Measurements from ENCODE around the gene EIF5AL1. TPM values are rescaled to one million over a fixed set of nuclear protein-coding genes. Genes with fewer than 3 reads are reported as not detected.
A peak's percentile ranks its signal among the peaks of the same experiment; 100 is the strongest.

Gene EIF5AL1
- total and polyA plus RNA-seq, 9 of the 15 experiments (the other 6 are each of a cell fraction or from before 2014, with no cell fraction given), result 0.03 to 3.4 (median 0.53) TPM; not detected in 1

DNA sequence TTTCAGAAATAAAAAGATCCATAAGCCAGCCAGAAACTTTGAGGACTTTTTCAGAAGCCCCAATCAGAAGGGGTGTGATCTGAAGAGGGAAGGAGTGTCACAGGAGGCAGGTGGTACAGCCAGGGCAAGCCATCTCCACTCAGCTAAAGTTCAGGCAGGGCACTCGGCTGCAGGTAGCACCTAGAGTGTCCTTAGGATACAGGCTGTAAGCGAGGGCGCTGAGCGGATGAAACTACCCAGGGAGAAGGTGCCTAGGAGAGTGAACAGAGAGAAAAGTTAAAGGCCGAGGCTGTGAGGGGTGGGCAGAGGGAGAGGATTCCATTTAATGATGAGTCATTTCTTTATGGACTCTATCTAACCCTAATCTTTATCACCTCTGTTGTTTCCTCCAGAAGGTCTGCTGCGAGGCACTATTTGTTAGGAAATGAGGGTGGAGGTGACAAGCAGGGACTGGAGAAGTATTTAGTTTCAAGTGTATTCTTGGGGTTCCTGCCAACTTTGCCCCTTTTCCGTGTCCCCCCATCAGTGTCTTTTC, 37.1 kb upstream of the EIF5AL1 start (continued):
- TF ChIP-seq, protein P1, sequence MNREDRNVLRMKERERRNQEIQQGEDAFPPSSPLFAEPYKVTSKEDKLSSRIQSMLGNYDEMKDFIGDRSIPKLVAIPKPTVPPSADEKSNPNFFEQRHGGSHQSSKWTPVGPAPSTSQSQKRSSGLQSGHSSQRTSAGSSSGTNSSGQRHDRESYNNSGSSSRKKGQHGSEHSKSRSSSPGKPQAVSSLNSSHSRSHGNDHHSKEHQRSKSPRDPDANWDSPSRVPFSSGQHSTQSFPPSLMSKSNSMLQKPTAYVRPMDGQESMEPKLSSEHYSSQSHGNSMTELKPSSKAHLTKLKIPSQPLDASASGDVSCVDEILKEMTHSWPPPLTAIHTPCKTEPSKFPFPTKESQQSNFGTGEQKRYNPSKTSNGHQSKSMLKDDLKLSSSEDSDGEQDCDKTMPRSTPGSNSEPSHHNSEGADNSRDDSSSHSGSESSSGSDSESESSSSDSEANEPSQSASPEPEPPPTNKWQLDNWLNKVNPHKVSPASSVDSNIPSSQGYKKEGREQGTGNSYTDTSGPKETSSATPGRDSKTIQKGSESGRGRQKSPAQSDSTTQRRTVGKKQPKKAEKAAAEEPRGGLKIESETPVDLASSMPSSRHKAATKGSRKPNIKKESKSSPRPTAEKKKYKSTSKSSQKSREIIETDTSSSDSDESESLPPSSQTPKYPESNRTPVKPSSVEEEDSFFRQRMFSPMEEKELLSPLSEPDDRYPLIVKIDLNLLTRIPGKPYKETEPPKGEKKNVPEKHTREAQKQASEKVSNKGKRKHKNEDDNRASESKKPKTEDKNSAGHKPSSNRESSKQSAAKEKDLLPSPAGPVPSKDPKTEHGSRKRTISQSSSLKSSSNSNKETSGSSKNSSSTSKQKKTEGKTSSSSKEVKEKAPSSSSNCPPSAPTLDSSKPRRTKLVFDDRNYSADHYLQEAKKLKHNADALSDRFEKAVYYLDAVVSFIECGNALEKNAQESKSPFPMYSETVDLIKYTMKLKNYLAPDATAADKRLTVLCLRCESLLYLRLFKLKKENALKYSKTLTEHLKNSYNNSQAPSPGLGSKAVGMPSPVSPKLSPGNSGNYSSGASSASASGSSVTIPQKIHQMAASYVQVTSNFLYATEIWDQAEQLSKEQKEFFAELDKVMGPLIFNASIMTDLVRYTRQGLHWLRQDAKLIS (CRISPR knock-in tag; IDR thresholded peaks at IDR 0.05), result no peak
- TF ChIP-seq YBX1 (IDR thresholded peaks at IDR 0.05), result no peak
- peak; percentile 25; the same call in 1 of the 2 replicates for TF ChIP-seq CTBP1 (IDR thresholded peaks at IDR 0.05; ENCODE audit: borderline replicate concordance)
- TF ChIP-seq POLR2B (IDR thresholded peaks at IDR 0.05; ENCODE audit: low read depth, partially characterized antibody), result no peak
- no peak for TF ChIP-seq FOXA3 (CRISPR knock-in tag; conservative IDR thresholded peaks at IDR 0.05 in 1 of 2, IDR thresholded peaks at IDR 0.05 in 1 of 2)
- TF ChIP-seq ZNF766 (CRISPR knock-in tag; conservative IDR thresholded peaks at IDR 0.05), result no peak
- TF ChIP-seq RBFOX2 (IDR thresholded peaks at IDR 0.05; ENCODE audit: low read depth, low read length), result no peak
- no peak for TF ChIP-seq TAF7 (tag; IDR thresholded peaks at IDR 0.05)
- no peak for TF ChIP-seq RBM34 (IDR thresholded peaks at IDR 0.05; ENCODE audit: borderline replicate concordance, insufficient read depth, low read length)
- no peak for TF ChIP-seq ZNF696 (CRISPR knock-in tag; conservative IDR thresholded peaks at IDR 0.05)
- no peak for TF ChIP-seq NRF1 (conservative IDR thresholded peaks at IDR 0.05 in 1 of 2, IDR thresholded peaks at IDR 0.05 in 1 of 2)
- no peak for TF ChIP-seq CEBPB (tag; IDR thresholded peaks at IDR 0.05)
- TF ChIP-seq ZNF146 (CRISPR knock-in tag; IDR thresholded peaks at IDR 0.05; ENCODE audit: unreplicated experiment), result no peak
- peak; percentile 93 for TF ChIP-seq MAFG (tag; conservative IDR thresholded peaks at IDR 0.05)
- TF ChIP-seq, protein P2, sequence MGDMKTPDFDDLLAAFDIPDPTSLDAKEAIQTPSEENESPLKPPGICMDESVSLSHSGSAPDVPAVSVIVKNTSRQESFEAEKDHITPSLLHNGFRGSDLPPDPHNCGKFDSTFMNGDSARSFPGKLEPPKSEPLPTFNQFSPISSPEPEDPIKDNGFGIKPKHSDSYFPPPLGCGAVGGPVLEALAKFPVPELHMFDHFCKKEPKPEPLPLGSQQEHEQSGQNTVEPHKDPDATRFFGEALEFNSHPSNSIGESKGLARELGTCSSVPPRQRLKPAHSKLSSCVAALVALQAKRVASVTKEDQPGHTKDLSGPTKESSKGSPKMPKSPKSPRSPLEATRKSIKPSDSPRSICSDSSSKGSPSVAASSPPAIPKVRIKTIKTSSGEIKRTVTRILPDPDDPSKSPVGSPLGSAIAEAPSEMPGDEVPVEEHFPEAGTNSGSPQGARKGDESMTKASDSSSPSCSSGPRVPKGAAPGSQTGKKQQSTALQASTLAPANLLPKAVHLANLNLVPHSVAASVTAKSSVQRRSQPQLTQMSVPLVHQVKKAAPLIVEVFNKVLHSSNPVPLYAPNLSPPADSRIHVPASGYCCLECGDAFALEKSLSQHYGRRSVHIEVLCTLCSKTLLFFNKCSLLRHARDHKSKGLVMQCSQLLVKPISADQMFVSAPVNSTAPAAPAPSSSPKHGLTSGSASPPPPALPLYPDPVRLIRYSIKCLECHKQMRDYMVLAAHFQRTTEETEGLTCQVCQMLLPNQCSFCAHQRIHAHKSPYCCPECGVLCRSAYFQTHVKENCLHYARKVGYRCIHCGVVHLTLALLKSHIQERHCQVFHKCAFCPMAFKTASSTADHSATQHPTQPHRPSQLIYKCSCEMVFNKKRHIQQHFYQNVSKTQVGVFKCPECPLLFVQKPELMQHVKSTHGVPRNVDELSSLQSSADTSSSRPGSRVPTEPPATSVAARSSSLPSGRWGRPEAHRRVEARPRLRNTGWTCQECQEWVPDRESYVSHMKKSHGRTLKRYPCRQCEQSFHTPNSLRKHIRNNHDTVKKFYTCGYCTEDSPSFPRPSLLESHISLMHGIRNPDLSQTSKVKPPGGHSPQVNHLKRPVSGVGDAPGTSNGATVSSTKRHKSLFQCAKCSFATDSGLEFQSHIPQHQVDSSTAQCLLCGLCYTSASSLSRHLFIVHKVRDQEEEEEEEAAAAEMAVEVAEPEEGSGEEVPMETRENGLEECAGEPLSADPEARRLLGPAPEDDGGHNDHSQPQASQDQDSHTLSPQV (IDR thresholded peaks at IDR 0.05), result no peak
- TF ChIP-seq FOXP1 (CRISPR knock-in tag; IDR thresholded peaks at IDR 0.05), result no peak
- TF ChIP-seq HIVEP1 (CRISPR knock-in tag; IDR thresholded peaks at IDR 0.05), result no peak
- TF ChIP-seq NFE2L1 (tag; IDR thresholded peaks at IDR 0.05; ENCODE audit: borderline replicate concordance, low read depth), result peak; percentile 62; the same call in 1 of the 2 replicates
- no peak for TF ChIP-seq PCBP1 (IDR thresholded peaks at IDR 0.05; ENCODE audit: low read depth, low read length, poor library complexity, severe bottlenecking)
- no peak for TF ChIP-seq HDAC1 (IDR thresholded peaks at IDR 0.05)
